Activated CD4-positive, alpha-beta T cell treated with anti-CD3 and anti-CD28 coated beads, Interleukin-2, amount 50 U/mL, for 16 hours (primary cell): ENCODE measurements around the gene TMEM131L.
"Not testable (repeated sequence)": the region's sequence is repeated elsewhere in the genome, so short reads cannot be mapped to it uniquely, and the experiment has no call there.

ENCODE experiments used
- DNase-seq: peaks from one replicate; pipeline ENCODE4 v3.0.0-alpha.2; 2020

The TMEM131L gene

DNA sequence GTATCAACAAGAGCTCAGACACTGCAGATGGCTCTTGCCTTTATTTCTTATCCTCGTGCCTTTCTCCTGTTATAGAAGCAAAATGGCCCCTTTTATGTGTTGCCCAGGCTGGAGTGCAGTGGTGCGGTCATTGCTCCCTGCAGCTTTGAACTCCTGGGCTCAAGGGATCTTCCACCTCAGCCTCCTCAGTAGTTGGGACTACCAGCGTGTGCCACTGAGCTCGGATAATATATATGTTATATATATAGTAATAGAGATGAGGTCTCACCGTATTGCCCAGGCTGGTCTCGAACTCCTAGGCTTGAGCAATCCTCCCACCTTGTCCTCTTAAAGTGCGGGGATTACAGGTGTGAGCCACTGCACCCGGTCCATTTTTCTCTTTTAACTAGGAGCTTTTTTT is 79.7 kb downstream of the TMEM131L start:
- no peak for DNase-seq

GRCh38 chr4:153546280-153546679 is 80.1 kb downstream of the TMEM131L start:
- DNase-seq = no peak

DNA sequence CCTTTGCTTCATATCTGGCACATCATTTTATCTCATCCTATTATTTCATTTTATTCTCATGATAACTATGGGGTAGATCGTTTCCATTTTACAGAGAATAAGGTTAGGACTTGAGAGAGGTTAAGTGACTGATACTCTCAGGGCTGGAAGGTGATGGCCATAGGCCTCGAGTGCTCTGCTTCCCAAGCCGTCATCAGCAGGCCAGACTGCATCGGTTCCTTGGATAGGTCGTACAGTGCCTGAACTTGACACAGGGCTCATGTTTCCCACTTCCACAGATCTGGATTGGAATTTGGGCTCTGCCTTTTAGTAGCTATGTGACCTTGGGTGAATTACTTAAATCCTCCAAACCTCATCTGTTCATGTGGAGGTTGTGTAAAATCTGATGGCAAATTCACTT is 81.4 kb downstream of the TMEM131L start:
- DNase-seq = no peak

- not testable (repeated sequence) for DNase-seq
Measured at GRCh38 chr4:153548907-153549306, 82.7 kb downstream of the TMEM131L start.

DNA sequence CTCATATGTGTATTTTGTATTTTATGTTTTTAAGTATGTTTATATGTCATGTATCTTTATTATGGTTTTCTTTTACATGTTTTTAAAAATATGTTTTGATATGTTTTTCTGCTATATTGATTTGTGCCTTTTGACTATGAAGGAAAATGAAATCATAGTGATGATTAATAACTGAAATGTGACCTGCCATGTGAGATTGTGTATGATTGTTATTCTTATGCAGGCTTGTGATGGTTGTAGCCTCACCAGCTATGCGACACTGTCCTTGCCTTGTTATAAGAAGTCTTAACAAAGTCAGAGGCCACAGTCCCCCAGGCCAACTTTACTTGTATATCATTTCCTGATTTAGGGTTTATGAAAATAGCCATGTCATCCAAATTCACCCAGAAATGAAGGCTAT is 83.2 kb downstream of the TMEM131L start:
- DNase-seq = peak; percentile 53

DNA sequence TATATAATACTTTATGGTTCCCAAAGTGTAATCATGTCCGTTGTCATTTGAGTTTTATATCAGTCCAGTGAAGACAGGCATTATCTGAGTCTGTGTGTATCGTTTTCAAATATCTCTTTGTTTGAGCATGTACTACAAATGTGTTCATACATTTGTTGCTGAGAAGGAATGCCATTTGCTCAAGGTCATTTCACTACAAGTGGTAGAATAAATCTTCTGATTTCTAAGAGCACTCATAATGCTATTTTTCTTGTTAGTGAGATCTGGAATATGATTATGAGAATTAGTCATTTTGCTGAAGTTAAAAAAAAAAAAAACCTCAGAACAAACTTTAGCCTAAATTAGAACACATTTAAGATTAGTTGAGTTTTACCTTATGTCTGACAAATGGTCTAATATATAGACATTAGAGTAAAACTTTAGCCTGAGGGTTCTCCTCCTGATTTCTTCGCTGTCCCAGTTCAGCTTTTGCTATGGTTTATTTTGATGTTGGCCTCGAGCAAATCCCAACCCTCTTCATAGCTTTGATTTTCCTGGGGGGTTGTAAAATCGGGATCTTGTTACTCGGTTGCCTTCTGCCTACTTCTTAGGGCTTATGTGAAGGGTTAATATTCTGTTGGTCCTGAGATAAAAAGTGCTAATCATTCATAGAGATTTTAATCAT is 87.1 kb downstream of the TMEM131L start:
- no peak for DNase-seq

GRCh38 chr4:153553819-153554170 is 87.6 kb downstream of the TMEM131L start:
- no peak for DNase-seq

DNA sequence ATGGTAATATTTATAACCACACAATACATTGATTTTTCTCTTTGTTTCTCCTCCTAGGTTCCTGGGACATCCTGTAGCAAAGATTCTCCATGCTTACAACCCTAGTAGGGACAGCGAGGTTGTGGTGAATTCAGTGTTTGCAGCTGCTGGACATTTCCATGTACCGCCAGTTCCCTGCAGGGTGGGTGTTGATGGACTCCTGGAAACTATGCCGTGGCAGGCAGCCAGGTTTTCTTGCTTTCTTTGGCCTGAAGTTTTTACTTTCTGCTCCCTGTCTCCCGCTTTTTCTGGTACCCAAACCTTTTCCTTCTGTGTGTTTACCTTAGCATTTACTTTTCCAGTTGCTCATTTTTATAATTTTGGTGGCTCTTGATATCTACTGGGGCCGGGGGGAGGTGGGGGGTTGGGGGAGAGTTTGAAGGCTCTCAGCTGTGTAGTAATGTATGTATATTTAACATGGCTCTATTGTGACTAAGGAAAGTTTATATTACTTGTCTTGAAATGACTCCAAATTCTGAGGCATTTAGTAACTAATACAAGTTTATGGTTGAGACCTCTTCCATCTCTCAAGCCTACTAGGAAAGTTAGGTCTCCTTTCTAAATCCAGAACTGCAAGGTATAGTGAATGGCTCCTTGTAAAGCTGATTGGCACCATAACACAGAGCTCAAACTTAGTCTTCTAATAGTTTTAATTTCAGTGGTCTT is 89.7 kb downstream of the TMEM131L start:
- DNase-seq = no peak

GRCh38 chr4:153556435-153556815 is 90.3 kb downstream of the TMEM131L start:
- DNase-seq = no peak

DNA sequence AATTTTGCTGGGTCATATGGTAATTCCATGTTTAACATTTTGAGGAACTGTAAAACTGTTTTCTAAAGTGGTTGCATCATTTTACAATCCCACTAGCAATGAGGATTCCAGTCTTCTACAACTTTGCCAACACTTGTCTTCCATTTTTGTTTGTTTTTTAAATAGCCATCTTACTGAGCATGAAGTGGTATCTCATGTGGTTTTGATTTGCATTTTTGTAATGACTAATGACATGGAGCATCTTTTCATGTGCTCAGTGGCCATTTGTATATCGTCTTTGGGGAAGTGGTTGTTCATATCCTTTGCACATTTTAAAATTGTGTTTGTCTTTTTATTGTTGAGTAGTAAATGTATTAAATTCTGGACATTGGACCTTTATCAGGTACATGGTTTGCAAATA is 94.7 kb downstream of the TMEM131L start:
- no peak for DNase-seq

- DNase-seq = no peak
Measured at GRCh38 chr4:153564630-153565525, 98.7 kb downstream of the TMEM131L start.

- DNase-seq = no peak
Measured at GRCh38 chr4:153566631-153567150, 100.5 kb downstream of the TMEM131L start.

- not testable (repeated sequence) for DNase-seq
Measured at GRCh38 chr4:153567660-153568059, 101.5 kb downstream of the TMEM131L start.

- DNase-seq = no peak
Measured at GRCh38 chr4:153570228-153570973, 104.2 kb downstream of the TMEM131L start.

GRCh38 chr4:153571006-153571545 is 104.9 kb downstream of the TMEM131L start:
- DNase-seq = no peak

GRCh38 chr4:153572609-153573008 is 106.4 kb downstream of the TMEM131L start:
- DNase-seq = no peak

DNA sequence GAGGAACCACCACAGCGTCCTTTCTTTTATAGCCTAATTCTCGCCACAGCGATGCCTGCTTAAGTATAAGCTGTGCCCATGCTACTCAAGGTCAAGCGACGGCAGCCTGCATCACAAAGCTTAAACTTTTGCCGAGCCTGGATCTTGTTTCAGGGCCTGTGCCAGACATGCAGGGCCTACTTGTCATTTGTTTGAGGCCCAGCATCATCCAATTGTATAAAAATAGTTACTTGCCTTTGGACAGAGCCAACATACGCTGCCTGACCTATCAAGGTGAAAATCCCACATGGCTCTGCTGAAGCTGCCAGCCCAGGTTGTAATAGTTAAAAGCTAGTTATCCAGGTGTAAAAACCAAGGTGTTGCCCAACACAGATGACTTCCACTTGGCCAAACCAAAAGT is 107.1 kb downstream of the TMEM131L start:
- no peak for DNase-seq

DNA sequence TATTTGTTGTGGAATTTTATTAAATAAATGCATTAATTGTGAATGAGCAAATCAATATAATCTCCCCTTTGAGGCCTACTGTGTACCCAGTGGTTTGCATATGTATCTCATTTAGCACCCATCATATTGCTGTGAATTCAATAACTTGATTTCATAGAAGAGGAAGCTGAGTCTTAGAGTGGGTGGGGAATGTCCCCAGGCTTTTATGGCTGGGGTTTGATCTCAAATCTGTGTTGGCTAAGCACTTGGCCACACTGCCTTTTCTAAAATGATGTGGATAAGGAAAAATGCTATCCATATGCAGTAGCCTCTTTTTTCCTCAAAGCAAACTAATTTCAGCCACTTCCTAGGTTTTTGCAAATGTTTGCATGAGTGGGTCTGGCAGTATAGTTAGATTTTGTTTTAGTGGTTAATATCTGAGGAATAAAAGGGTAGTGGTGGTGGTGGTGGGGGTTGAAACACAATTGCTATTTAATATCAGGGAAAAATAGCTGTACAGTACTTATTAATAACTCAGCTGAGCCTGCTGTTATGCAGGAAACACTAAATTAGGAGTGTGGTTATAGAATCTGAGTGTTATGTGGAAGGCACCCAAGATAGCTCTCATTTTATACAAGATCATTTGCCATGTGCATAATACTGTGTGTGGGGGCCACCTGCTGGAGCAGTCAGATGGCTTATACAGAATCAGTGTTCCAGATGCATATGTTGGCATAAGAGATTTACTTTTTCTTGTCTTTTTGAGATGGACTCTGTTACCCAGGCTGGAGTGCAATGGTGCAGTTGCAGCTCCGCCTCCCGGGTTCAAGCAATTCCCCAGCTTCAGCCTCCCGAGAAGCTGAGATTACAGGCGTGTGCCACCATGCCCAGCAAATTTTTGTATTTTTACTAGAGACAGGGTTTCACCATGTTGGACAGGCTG is 108.0 kb downstream of the TMEM131L start:
- DNase-seq = peak; percentile 63

DNA sequence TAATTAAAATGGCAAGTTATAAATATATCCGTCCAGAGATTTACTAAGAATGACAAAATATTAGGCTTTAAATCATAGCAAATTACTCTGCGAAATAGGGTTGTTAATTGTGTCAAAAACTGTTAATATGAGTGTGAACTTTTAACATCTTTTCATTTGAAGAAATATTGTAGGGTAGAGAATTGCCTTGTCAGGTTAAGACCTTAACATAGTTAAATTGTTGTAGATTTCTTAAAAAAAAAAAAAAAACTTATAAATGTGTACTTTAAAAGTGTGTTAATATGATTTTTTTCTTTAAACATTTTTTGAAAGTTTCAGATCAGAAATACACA is 110.2 kb downstream of the TMEM131L start:
- no peak for DNase-seq

GRCh38 chr4:153577053-153577452 is 110.9 kb downstream of the TMEM131L start:
- DNase-seq = no peak

GRCh38 chr4:153579410-153579809 is 113.2 kb downstream of the TMEM131L start:
- DNase-seq = no peak

DNA sequence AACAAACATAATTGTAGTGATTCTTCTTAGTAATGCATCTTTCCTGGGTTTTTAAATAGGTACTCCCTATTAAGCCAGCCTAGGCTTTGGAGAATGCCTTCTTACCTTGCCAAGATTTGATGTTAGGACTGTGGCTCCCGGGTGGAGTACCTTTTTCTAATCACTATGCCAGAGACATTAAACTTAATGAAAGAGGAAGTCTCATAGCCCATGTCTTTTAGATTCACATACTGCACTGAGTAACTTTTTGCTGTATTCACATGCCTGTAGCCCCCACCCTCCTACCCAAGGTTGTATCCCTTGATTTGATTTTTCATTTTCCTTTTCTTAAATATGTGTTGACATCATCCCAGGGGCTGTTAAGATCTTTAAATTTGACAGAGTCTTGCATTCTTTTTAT is 113.7 kb downstream of the TMEM131L start:
- DNase-seq = no peak
